Sigmoid colon (tissue), 7 donors: ENCODE data around the gene GNAI2. TPM values are rescaled to one million over a fixed set of nuclear protein-coding genes. Genes with fewer than 3 reads are reported as not detected.
A peak's percentile ranks its signal among the peaks of the same experiment; 100 is the strongest.

Experiments used
- DNase-seq: peaks from one replicate; pipeline ENCODE4 v3.0.0-alpha.2; 2019
- H3K27ac ChIP-seq, 4 donors: fragments of 200-600 bp; sonication (generic); one replicate each; pipeline ENCODE4 v1.5.1; 2016 to 2019; ENCODE audit warnings: mild to moderate bottlenecking in 1 of 4
- H3K27me3 ChIP-seq, 3 donors: fragments of 200-600 bp; sonication (generic); one replicate each; pipeline ENCODE4 v1.5.1; 2019; ENCODE audit warnings: mild to moderate bottlenecking in 1 of 3
- H3K36me3 ChIP-seq, 4 donors: fragments of 200-600 bp; sonication (generic); one replicate each; pipeline ENCODE4 v1.5.1; 2016 to 2019
- H3K4me1 ChIP-seq, 4 donors: fragments of 200-600 bp; sonication (generic); one replicate each; pipeline ENCODE4 v1.5.1; 2017 to 2019
- H3K4me3 ChIP-seq, 4 donors: fragments of 200-600 bp; sonication (generic); one replicate each; pipeline ENCODE4 v1.5.1; 2017 to 2019; ENCODE audit warnings: mild to moderate bottlenecking in 2 of 4, moderate library complexity in 1 of 4
- H3K9me3 ChIP-seq, 4 donors: fragments of 200-600 bp in 3 of 4; sonication (generic) in 3 of 4; one replicate each; pipeline versions ENCODE4 v1.5.1 to v1.6.1; 2013 to 2019
- EP300 ChIP-seq, 4 donors: sonication (generic); formaldehyde crosslinking; IDR thresholded peaks; one replicate each; pipeline ENCODE4 v1.6.1; 2017; ENCODE audit warnings: antibody characterized with exemption in 4 of 4
- POLR2A ChIP-seq, 2 donors: fragments of 450-650 bp; IDR thresholded peaks; one replicate each; pipeline ENCODE4 v1.6.1; 2016; ENCODE audit warnings: antibody characterized with exemption in 2 of 2, mild to moderate bottlenecking in 2 of 2, moderate library complexity in 2 of 2
- POLR2AphosphoS5 ChIP-seq, 4 donors: sonication (generic); formaldehyde crosslinking; IDR thresholded peaks; one replicate each; pipeline ENCODE4 v1.6.1; 2017; ENCODE audit warnings: antibody characterized with exemption in 4 of 4
- WGBS, 2 donors: extraction: QIAGEN DNeasy Blood & Tissue Kit; methylation state at CpG; one replicate each; pipeline ENCODE4 v1.1.7; 2013; 5-methylcytosine and 5-hydroxymethylcytosine counted together
- intact Hi-C: fragments of 100-400 bp; cut with DNase I; formaldehyde crosslinking; loops from one replicate; pipeline ENCODE4 v1.15.1; 2023
- polyA plus RNA-seq, 3 donors: library from polyadenylated mRNA; stranded (reverse); fragments of 200-250 nt; gene quantifications; one replicate each; pipeline ENCODE4 v1.2.3, GENCODE V29; 2013
- total RNA-seq, 4 donors: library from RNA; depleted of rRNA; stranded (reverse); fragments of >200 nt; gene quantifications; one replicate each; pipeline ENCODE4 v1.1.0, GENCODE V29; 2016
- TF ChIP-seq, protein P1 (sequence below), 4 experiments: fragments of 450-650 bp in 3 of 4; fragments of 200-600 bp in 1 of 4; IDR thresholded peaks; one replicate each; pipeline ENCODE4 v1.5.1; 2016 to 2019; ENCODE audit warnings: antibody characterized with exemption in 4 of 4, mild to moderate bottlenecking in 3 of 4, moderate library complexity in 2 of 4
- donor health status: healthy with polysubstance abuse.
- donor health status: Bipolar disorder and iron deficiency.
- donor health status: healthy.

GNAI2 gene
- total and polyA plus RNA-seq, 7 donors = 43.9 to 171 (median 149) TPM

DNA sequence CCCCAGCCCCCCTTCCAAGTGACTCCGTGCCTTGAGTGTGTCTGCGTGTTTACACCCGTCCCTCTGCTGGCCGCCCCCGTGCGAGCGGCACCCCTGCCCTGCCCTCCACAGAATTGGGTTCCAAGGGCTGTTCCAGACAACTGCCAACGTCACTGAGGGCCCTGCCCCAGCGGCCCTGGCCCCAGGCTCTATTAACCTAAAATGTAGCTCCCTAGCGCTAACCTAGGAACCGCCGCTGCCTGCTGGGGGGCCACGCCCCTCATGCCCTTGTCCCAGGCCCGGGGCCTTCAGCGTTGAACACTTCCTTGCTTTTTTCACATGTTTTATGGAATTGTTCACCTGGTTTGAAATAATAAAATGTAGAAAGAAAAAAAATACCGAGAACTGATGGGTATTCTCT lies 23.0 kb downstream of the GNAI2 start:
- no peak overlapping the region for H3K4me3 ChIP-seq
- no peak for TF ChIP-seq EP300 (IDR thresholded peaks at IDR 0.05)
- peak in 1 of 4 donors; percentile 5 for TF ChIP-seq POLR2AphosphoS5 (IDR thresholded peaks at IDR 0.05)
- no peak for DNase-seq
- H3K4me1 ChIP-seq = peaks cover 4 to 46% (median 29%) of the 10 kb centered on the region in 4 donors
- peak overlapping the region; percentile 93 to 99 (median 99) for H3K27ac ChIP-seq
- no peaks in the 10 kb centered on the region for H3K9me3 ChIP-seq
- WGBS, 2 donors = 75 to 81% methylated on average over 16 of the region's 16 CpGs
- intact Hi-C loops = no loop called here
- H3K36me3 ChIP-seq = peaks cover 20 to 54% (median 34%) of the 10 kb centered on the region in 4 donors
- no peaks in the 10 kb centered on the region for H3K27me3 ChIP-seq

DNA sequence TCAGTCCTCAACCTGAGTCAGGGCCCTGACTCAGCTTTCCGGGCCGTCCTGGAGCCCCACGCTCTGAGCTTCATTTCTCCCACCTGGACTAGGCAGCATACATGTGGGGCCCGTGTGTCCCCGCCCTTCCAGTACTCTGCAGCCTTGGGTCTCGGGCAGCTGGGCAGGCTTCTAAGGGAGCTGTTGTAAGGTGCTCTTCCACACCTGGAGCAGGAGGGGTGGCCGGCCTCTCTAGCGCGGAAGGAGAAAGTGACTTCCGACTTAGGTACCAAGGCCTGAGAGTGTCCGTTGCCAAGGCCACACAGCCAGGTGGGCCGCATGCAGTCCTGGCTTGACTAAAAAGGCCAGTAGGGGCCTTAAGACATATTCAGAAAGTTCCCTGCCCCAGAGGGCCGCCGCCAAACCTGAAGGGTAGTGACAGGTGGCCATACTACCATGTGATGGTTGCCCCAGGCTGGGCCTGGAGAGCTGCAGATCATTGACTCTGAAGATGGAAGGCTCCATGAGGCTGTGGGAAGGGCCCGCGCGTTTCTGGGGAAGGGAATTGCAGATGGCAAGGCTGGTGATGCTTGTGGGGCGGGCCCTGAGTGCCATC lies 23.5 kb downstream of the GNAI2 start:
- intact Hi-C loops = loop anchor here (1.0 to 5.0 kb wide), 2 partner anchors 14 to 68 kb away; partner anchors contain the start of gene TUSC2
- Histone ChIP-seq H3K4me1 (peaks cover 4 to 52% (median 33%) of the 10 kb centered on the region in 4 donors), H3K36me3 (peaks cover 20 to 50% (median 31%) of the 10 kb centered on the region in 4 donors), H3K27me3 (no peaks in the 10 kb centered on the region), H3K27ac (peak overlapping the region; percentile 93 to 99 (median 99)), H3K9me3 (no peaks in the 10 kb centered on the region), H3K4me3 (peak overlapping the region in 3 of 4 donors; percentile 53 to 73 (median 72))
- TF ChIP-seq EP300 (IDR thresholded peaks at IDR 0.05) = no peak
- TF ChIP-seq, protein P1, sequence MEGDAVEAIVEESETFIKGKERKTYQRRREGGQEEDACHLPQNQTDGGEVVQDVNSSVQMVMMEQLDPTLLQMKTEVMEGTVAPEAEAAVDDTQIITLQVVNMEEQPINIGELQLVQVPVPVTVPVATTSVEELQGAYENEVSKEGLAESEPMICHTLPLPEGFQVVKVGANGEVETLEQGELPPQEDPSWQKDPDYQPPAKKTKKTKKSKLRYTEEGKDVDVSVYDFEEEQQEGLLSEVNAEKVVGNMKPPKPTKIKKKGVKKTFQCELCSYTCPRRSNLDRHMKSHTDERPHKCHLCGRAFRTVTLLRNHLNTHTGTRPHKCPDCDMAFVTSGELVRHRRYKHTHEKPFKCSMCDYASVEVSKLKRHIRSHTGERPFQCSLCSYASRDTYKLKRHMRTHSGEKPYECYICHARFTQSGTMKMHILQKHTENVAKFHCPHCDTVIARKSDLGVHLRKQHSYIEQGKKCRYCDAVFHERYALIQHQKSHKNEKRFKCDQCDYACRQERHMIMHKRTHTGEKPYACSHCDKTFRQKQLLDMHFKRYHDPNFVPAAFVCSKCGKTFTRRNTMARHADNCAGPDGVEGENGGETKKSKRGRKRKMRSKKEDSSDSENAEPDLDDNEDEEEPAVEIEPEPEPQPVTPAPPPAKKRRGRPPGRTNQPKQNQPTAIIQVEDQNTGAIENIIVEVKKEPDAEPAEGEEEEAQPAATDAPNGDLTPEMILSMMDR (IDR thresholded peaks at IDR 0.05) = no peak
- WGBS, 2 donors = 58 to 61% methylated on average over 18 of the region's 18 CpGs
- peak; percentile 74 for DNase-seq

DNA sequence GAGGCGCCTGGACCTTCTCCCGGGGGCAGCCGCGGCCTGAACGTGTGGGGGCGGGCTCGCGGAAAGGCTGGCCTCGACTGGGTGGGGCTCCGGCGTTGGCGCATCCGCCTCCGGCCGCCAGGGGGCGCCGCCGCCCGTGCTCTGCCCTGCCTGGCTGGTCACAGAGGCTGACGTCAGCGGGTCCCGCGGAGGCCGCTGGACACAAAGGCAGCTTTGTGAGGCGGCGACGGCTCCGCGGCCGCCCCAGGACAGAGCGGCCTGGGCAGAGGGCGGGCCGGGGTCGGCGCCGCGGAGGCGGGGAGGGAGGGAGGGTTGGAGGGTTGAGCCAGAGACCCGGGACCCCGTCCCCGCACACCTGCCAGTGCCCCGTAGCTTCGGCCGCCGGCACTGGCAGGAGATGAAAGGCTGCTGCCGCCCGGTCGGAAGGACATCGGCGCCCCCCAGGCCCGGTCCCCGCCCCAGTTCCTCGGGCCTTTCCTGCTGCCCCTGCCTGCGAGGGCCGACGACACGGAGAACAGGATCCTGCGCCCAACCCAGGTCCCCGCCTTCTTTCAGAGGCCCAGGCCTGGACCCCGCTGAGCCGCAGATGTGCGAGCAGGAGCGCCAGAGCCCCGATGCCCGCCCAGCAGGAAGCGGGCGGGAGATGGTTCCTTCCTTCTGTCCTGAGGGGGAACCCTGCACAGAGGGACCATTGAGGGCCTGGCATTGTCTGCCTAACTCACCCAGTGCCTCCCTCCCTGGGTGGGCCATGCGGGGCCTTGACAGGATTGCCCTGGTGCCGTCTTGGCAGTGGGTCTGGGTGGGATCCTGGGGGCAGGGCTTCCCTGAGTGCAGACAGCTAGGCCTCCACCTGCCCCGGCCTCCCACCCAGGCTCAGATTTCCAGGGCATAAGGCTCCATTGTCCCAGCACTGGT lies 24.3 kb downstream of the GNAI2 start:
- TF ChIP-seq POLR2A (IDR thresholded peaks at IDR 0.05) (peak in 1 of 2 donors; percentile 30), EP300 (IDR thresholded peaks at IDR 0.05) (no peak), POLR2AphosphoS5 (IDR thresholded peaks at IDR 0.05) (peak; percentile 74 to 90 (median 84))
- TF ChIP-seq, protein P1 (IDR thresholded peaks at IDR 0.05) = peak; percentile 92 to 99 (median 96)
- intact Hi-C loops = loop anchor here (1.0 to 5.0 kb wide), 2 partner anchors 13 to 67 kb away; partner anchors contain the start of gene TUSC2

DNA sequence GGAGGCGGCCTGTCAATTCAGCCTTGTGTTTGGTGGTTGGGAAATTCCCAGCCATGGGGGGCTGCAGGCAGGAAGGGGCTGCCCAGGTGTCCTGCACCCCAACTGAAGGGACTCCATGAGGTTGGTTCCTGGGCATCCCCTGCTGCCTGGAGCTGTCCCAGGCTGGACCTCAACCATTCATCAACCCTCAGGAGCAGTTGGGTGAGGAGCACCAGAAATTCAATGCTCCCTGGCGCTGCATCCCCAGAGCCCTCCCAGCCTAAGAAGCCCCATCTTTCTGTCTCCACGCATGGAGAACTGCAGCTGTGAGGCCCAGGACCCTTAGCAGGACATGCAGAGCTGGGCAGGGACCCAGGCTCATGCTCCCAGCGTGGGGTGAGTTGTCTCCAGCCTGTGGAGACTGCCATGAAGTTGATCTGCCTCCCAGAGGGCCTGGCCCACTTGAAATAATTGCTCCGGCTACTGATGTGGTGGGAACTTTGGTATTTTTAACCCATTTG lies 25.0 kb downstream of the GNAI2 start:
- Histone ChIP-seq H3K4me1 (peaks cover 0 to 56% (median 46%) of the 10 kb centered on the region in 4 donors), H3K4me3 (peak overlapping the region in 3 of 4 donors; percentile 53 to 73 (median 72)), H3K36me3 (peaks cover 20 to 35% (median 25%) of the 10 kb centered on the region in 4 donors), H3K9me3 (no peaks in the 10 kb centered on the region), H3K27me3 (no peaks in the 10 kb centered on the region), H3K27ac (peak overlapping the region; percentile 93 to 99 (median 99))
- intact Hi-C loops = loop anchor here (1.0 to 5.0 kb wide), 2 partner anchors 12 to 66 kb away; partner anchors contain the start of gene TUSC2
- TF ChIP-seq POLR2A (IDR thresholded peaks at IDR 0.05) (no peak), POLR2AphosphoS5 (IDR thresholded peaks at IDR 0.05) (no peak), EP300 (IDR thresholded peaks at IDR 0.05) (no peak)
- TF ChIP-seq, protein P1 (IDR thresholded peaks at IDR 0.05) = no peak
- DNase-seq = no peak
- 81 to 88% methylated on average over 5 of the region's 5 CpGs for WGBS, 2 donors

More for the DNA sequence above, 24.3 kb downstream of the GNAI2 start:
- DNase-seq = peak; percentile 97
- Histone ChIP-seq H3K9me3 (no peaks in the 10 kb centered on the region), H3K4me3 (peak overlapping the region; percentile 53 to 73 (median 67)), H3K27ac (peak overlapping the region; percentile 93 to 99 (median 99)), H3K27me3 (no peaks in the 10 kb centered on the region), H3K4me1 (peaks cover 4 to 52% (median 39%) of the 10 kb centered on the region in 4 donors), H3K36me3 (peaks cover 20 to 42% (median 25%) of the 10 kb centered on the region in 4 donors)
- WGBS, 2 donors = 1 to 2% methylated on average over 70 of the region's 70 CpGs
